HepG2 (cell line): ENCODE results near the gene DHRS13. TPM values are rescaled to one million over a fixed set of nuclear protein-coding genes. Genes with fewer than 3 reads are reported as not detected.
"Not testable (repeated sequence)": the region's sequence is repeated elsewhere in the genome, so short reads cannot be mapped to it uniquely, and the experiment has no call there.

Experiments
- ATAC-seq: fragments of 200-7000 bp; cut with Tn5 transposase; 3 replicates; pipeline ENCODE4 v1.9.1; 2020; ENCODE audit warnings: mild to moderate bottlenecking, moderate library complexity
- BruUV-seq: library from RNA; stranded (reverse); fragments of 400-500 nt; replicated peaks from 2 replicates; lab custom pipeline; 2021; lab: Mats Ljungman, UMichigan
- CTCF ChIA-PET: fragments of 300-600 bp; formaldehyde crosslinking; extraction: SDS; loops from one replicate; lab custom pipeline; 2021; ENCODE audit warnings: low total read pairs, inconsistent platforms, low intra/inter-chr PET ratio; lab: Yijun Ruan, JAX
- POLR2A ChIA-PET: fragments of 350-600 bp; sonication (Branson Sonifier 250); formaldehyde crosslinking; loops from one replicate; lab custom pipeline; 2020; ENCODE audit warnings: antibody characterized with exemption, inconsistent platforms; lab: Yijun Ruan, JAX
- DNase-seq: peaks from one replicate; pipeline ENCODE4 v3.0.0-alpha.2; 2015; ENCODE audit warnings: low spot score
- FAIRE-seq: peaks from 3 replicates; lab custom pipeline; 2011; peaks lifted over from hg19 to GRCh38; lab: Jason Lieb, UNC
- H2AFZ ChIP-seq: one replicate; pipeline ENCODE4 v1.6.1; 2011; ENCODE audit warnings: low read length, inconsistent platforms
- H3K27ac ChIP-seq: fragments of 300-600 bp; 3 replicates; pipeline ENCODE4 v1.8.0; 2011; ENCODE audit warnings: mixed run types, mild to moderate bottlenecking, mixed read lengths, low read length, inconsistent platforms; ENCODE audit not compliant: insufficient read depth; ENCODE audit errors: extremely low read length
- H3K27me3 ChIP-seq, 2 experiments: fragments of 200-600 bp in 1 of 2; 2 replicates in 1 of 2; 3 replicates in 1 of 2; pipeline versions ENCODE4 v1.6.0 to v1.8.0; 2011; ENCODE audit warnings: low read length in 2 of 2, mild to moderate bottlenecking in 2 of 2, moderate library complexity in 2 of 2, inconsistent platforms in 1 of 2; ENCODE audit not compliant: insufficient read depth in 2 of 2, control insufficient read depth in 1 of 2
- H3K36me3 ChIP-seq, 2 experiments: fragments of 200-600 bp in 1 of 2; replicated peaks in 1 of 2; 2 replicates in 1 of 2; 3 replicates in 1 of 2; pipeline versions ENCODE4 v1.5.1 to v1.8.0; 2011; ENCODE audit warnings: low read length in 2 of 2, inconsistent platforms in 1 of 2; ENCODE audit not compliant: insufficient read depth in 2 of 2, control insufficient read depth in 1 of 2
- H3K4me1 ChIP-seq: 2 replicates; pipeline ENCODE4 v1.5.1; 2012; ENCODE audit warnings: low read length, inconsistent platforms; ENCODE audit not compliant: insufficient read depth
- H3K4me2 ChIP-seq: 2 replicates; pipeline ENCODE4 v1.6.0; 2011; ENCODE audit warnings: low read depth, low read length, inconsistent platforms
- H3K4me3 ChIP-seq, 3 experiments: fragments of 200-600 bp in 1 of 3; sonication (generic), shearing (Covaris generic) in 1 of 3; replicated peaks in 1 of 3; 2 replicates each; pipeline ENCODE4 v1.5.1; 2011 to 2016; ENCODE audit warnings: low read length in 3 of 3, inconsistent platforms in 2 of 3, low read depth in 2 of 3, mild to moderate bottlenecking in 2 of 3, control low read depth in 1 of 3, mixed read lengths in 1 of 3; ENCODE audit not compliant: insufficient read depth in 1 of 3
- H3K79me2 ChIP-seq: one replicate; pipeline ENCODE4 v1.6.1; 2011; ENCODE audit warnings: low read length, inconsistent platforms; ENCODE audit not compliant: insufficient read depth
- H3K9ac ChIP-seq: 2 replicates; pipeline ENCODE4 v1.6.0; 2011; ENCODE audit warnings: mild to moderate bottlenecking, low read depth, low read length, inconsistent platforms; ENCODE audit not compliant: insufficient read depth
- H3K9me3 ChIP-seq: 2 replicates; pipeline ENCODE4 v1.5.1; 2012; ENCODE audit warnings: mild to moderate bottlenecking, low read length
- H4K20me1 ChIP-seq: 2 replicates; pipeline ENCODE4 v1.6.0; 2011; ENCODE audit warnings: inconsistent platforms, mild to moderate bottlenecking, low read length, moderate library complexity; ENCODE audit not compliant: insufficient read depth
- CENPX ChIP-seq: sonication (generic); formaldehyde crosslinking; IDR thresholded peaks from 2 replicates; pipeline ENCODE4 v1.9.0; 2021; ENCODE audit warnings: mild to moderate bottlenecking, missing genetic modification reagents, moderate library complexity
- HIVEP1 ChIP-seq: sonication (generic); formaldehyde crosslinking; IDR thresholded peaks from 2 replicates; pipeline ENCODE4 v1.4.0; 2020; ENCODE audit warnings: mild to moderate bottlenecking, missing genetic modification reagents
- HOXA7 ChIP-seq: sonication (generic); formaldehyde crosslinking; IDR thresholded peaks from 2 replicates; pipeline ENCODE4 v1.8.1; 2022; ENCODE audit warnings: mild to moderate bottlenecking, missing genetic modification reagents, moderate library complexity
- KDM5A ChIP-seq: fragments of 200-600 bp; sonication (generic); IDR thresholded peaks from 2 replicates; pipeline ENCODE4 v1.7.0; 2018; ENCODE audit warnings: antibody characterized with exemption, mild to moderate bottlenecking, low read length, borderline replicate concordance
- SAFB2 ChIP-seq: sonication (generic); formaldehyde crosslinking; IDR thresholded peaks from 2 replicates; pipeline ENCODE4 v1.5.1; 2020; ENCODE audit warnings: missing genetic modification reagents, low read depth, mild to moderate bottlenecking, borderline replicate concordance
- ZBTB38 ChIP-seq: sonication (generic); formaldehyde crosslinking; IDR thresholded peaks from 2 replicates; pipeline ENCODE4 v1.5.1; 2020; ENCODE audit warnings: mild to moderate bottlenecking, missing genetic modification reagents
- ZMYM2 ChIP-seq: sonication (generic); formaldehyde crosslinking; IDR thresholded peaks from 2 replicates; pipeline ENCODE4 v1.8.0; 2022; ENCODE audit warnings: mild to moderate bottlenecking, missing genetic modification reagents
- ZNF274 ChIP-seq: sonication (generic); formaldehyde crosslinking; IDR thresholded peaks from 2 replicates; pipeline ENCODE4 v1.5.1; 2020; ENCODE audit warnings: mild to moderate bottlenecking, missing genetic modification reagents
- ZNF512 ChIP-seq: sonication (generic); formaldehyde crosslinking; IDR thresholded peaks from 2 replicates; pipeline ENCODE4 v1.4.0; 2020; ENCODE audit warnings: mild to moderate bottlenecking, missing genetic modification reagents
- ZNF749 ChIP-seq: sonication (generic); formaldehyde crosslinking; IDR thresholded peaks from 2 replicates; pipeline ENCODE4 v1.8.0; 2022; ENCODE audit warnings: mild to moderate bottlenecking, missing genetic modification reagents, moderate library complexity, borderline replicate concordance
- WGBS: methylation state at CpG from one replicate; pipeline ENCODE4 v1.1.6; 2017; ENCODE audit warnings: low lambda C conversion rate; 5-methylcytosine and 5-hydroxymethylcytosine counted together
- in situ Hi-C: cut with HindIII; loops from 2 replicates; pipeline ENCODE4 v1.10.0; 2017; ENCODE audit warnings: low pct_unique_long_range_greater_than_20kb; ENCODE audit not compliant: extremely low pct_ligation_motif_present
- intact Hi-C: fragments of 100-400 bp; cut with micrococcal nuclease; formaldehyde crosslinking; loops from one replicate; pipeline ENCODE4 v1.10.0; 2022; ENCODE audit not compliant: unreplicated experiment
- polyA plus RNA-seq, 8 experiments: library from polyadenylated mRNA; depleted of rRNA in 3 of 8; stranded (reverse) in 7 of 8; unstranded in 1 of 8; fragments of >200 nt; fragmentation: Illumina TruSeq in 4 of 8; extraction: Trizol in 4 of 8; gene quantifications; 2 replicates each; pipeline versions ENCODE4 v1.2.1 to v1.2.3, GENCODE V29; 2011 to 2016; ENCODE audit warnings: low read depth in 4 of 8, missing spikeins in 1 of 8, mixed read lengths in 1 of 8; ENCODE audit not compliant: insufficient read depth in 1 of 8
- total RNA-seq, 5 experiments: library from RNA; depleted of rRNA; stranded (reverse); fragments of >200 nt; fragmentation: Illumina TruSeq; extraction: Trizol; gene quantifications; 2 replicates each; pipeline ENCODE4 v1.2.3, GENCODE V29; 2016; ENCODE audit warnings: low read depth in 1 of 5
- TF ChIP-seq, protein P1 (sequence below): sonication (generic); formaldehyde crosslinking; IDR thresholded peaks from 2 replicates; pipeline ENCODE4 v1.4.0; 2020; ENCODE audit warnings: missing genetic modification reagents

The DHRS13 gene
- total and polyA plus RNA-seq, 2 of the 13 experiments (the other 11 are each of a cell fraction or from before 2014, with no cell fraction given): 11.8 to 12.6 TPM

DNA sequence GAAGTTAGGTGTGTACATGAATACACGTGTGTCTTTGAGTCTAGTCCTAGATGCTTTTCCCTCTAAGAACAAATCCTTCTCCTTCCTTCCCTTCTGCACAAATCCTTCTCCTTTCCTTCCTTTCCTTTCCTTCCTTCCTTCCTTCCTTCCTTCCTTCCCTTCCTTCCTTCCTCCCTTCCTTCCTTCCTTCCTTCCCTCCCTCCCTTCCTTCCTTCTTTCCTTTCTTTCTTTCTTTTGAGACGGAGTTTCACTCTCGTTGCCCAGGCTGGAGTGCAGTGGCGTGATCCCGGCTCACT lies 615 bp upstream of the DHRS13 start:
- H3K27me3 ChIP-seq, FAIRE-seq, DNase-seq, H4K20me1 ChIP-seq, H2AFZ ChIP-seq, ATAC-seq, H3K9ac ChIP-seq, in situ Hi-C loops, H3K9me3 ChIP-seq, H3K79me2 ChIP-seq, H3K27ac ChIP-seq, POLR2A ChIA-PET, BruUV-seq: not testable (repeated sequence)
- intact Hi-C loops: loop anchor here (2.0 kb wide), 1 partner anchor 13 kb away; no protein-coding TSS in a partner anchor
- H3K4me3 ChIP-seq: peak overlapping the region in 1 of 3 experiments; percentile 89; a peak in 1 of 6 replicates
- peak; percentile 65; the same call in 1 of the 2 replicates for TF ChIP-seq ZNF512 (CRISPR knock-in tag)
- CTCF ChIA-PET: interaction anchor here (1.0 to 3.6 kb wide), 6 partner anchors 9 to 153 kb away, joined by 4 to 36 read pairs (median 5); no protein-coding TSS in a partner anchor
- WGBS: 93% methylated on average over 5 of the region's 5 CpGs
- peaks cover 6 to 32% of the 10 kb centered on the region in 2 experiments; a peak in 3 of 5 replicates for H3K36me3 ChIP-seq
- peaks cover 39% of the 10 kb centered on the region for H3K4me1 ChIP-seq
- peak overlapping the region; percentile 64 for H3K4me2 ChIP-seq

- intact Hi-C loops: loop anchor here (2.0 kb wide), 1 partner anchor 15 kb away; no protein-coding TSS in a partner anchor
- H2AFZ ChIP-seq: peak overlapping the region; percentile 43
- peak overlapping the region; percentile 95 for H3K4me2 ChIP-seq
- H3K4me1 ChIP-seq: peaks cover 32% of the 10 kb centered on the region
- ChIA-PET POLR2A (interaction anchor here (0.9 to 2.3 kb wide), 11 partner anchors 10 to 183 kb away, joined by 3 to 7 read pairs (median 5); partner anchors contain the start of genes FAM222B, PHF12 and RPL23A), CTCF (interaction anchor here (0.6 to 3.6 kb wide), 7 partner anchors 14 to 175 kb away, joined by 3 to 36 read pairs (median 4); partner anchors contain the start of gene ERAL1)
- H4K20me1 ChIP-seq: no peaks in the 10 kb centered on the region
- FAIRE-seq (no peak), ATAC-seq (peak; percentile 61), DNase-seq (no peak)
- H3K4me3 ChIP-seq: peak overlapping the region; percentile 63 to 89 (median 85)
- peak overlapping the region; percentile 81 for H3K9ac ChIP-seq
- H3K27ac ChIP-seq: peak overlapping the region; percentile 73
- WGBS: 2% methylated on average over 32 of the region's 62 CpGs
- H3K79me2 ChIP-seq: peaks cover 7% of the 10 kb centered on the region
- BruUV-seq: TSS peak; percentile 21
- no peaks in the 10 kb centered on the region for H3K9me3 ChIP-seq
- in situ Hi-C loops: no loop called here
- H3K27me3 ChIP-seq: no peaks in the 10 kb centered on the region; a peak in 1 of 5 replicates
- H3K36me3 ChIP-seq: peaks cover 4 to 20% of the 10 kb centered on the region in 2 experiments; a peak in 3 of 5 replicates
- TF ChIP-seq HIVEP1 (no peak), ZNF274 (0 out of 2 replicates have a peak, but pooled peaks have one; percentile 6), CENPX (CRISPR knock-in tag) (no peak), SAFB2 (CRISPR knock-in tag) (no peak), HOXA7 (CRISPR knock-in tag) (no peak), ZNF749 (CRISPR knock-in tag) (no peak), ZBTB38 (CRISPR knock-in tag) (no peak), KDM5A (peak; percentile 49; the same call in 1 of the 2 replicates), ZMYM2 (CRISPR knock-in tag) (0 out of 2 replicates have a peak, but pooled peaks have one; percentile 51)
- TF ChIP-seq, protein P1, sequence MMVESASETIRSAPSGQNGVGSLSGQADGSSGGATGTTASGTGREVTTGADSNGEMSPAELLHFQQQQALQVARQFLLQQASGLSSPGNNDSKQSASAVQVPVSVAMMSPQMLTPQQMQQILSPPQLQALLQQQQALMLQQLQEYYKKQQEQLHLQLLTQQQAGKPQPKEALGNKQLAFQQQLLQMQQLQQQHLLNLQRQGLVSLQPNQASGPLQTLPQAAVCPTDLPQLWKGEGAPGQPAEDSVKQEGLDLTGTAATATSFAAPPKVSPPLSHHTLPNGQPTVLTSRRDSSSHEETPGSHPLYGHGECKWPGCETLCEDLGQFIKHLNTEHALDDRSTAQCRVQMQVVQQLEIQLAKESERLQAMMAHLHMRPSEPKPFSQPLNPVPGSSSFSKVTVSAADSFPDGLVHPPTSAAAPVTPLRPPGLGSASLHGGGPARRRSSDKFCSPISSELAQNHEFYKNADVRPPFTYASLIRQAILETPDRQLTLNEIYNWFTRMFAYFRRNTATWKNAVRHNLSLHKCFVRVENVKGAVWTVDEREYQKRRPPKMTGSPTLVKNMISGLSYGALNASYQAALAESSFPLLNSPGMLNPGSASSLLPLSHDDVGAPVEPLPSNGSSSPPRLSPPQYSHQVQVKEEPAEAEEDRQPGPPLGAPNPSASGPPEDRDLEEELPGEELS (CRISPR knock-in tag): 0 out of 2 replicates have a peak, but pooled peaks have one; percentile 17
Observed at GRCh38 chr17:28901866-28902818, 737 bp downstream of the DHRS13 start.
